Smooth muscle cell (in vitro differentiated cells): ENCODE data around the gene C2orf68. TPM values are rescaled to one million over a fixed set of nuclear protein-coding genes. Genes with fewer than 3 reads are reported as not detected.
"Not testable (repeated sequence)": the region's sequence is repeated elsewhere in the genome, so short reads cannot be mapped to it uniquely, and the experiment has no call there.

Experiments used
- DNase-seq: peaks from one replicate; lab custom pipeline; 2025; ENCODE audit not compliant: unreplicated experiment; lab: John Stamatoyannopoulos, UW
- H2AFZ ChIP-seq: fragments of 200-600 bp; sonication (generic); 2 replicates; pipeline ENCODE4 v1.6.0; 2016; ENCODE audit warnings: antibody characterized with exemption, low read depth, mild to moderate bottlenecking
- H3F3A ChIP-seq: fragments of 200-600 bp; sonication (generic); 2 replicates; pipeline ENCODE4 v1.6.0; 2017; ENCODE audit warnings: antibody characterized with exemption, low read depth
- H3K27ac ChIP-seq: fragments of 200-600 bp; sonication (generic); 2 replicates; pipeline ENCODE4 v1.5.1; 2016; ENCODE audit warnings: low read depth, mild to moderate bottlenecking
- H3K27me3 ChIP-seq: fragments of 200-600 bp; sonication (generic); 2 replicates; pipeline ENCODE4 v1.6.1; 2016; ENCODE audit warnings: low read depth, mild to moderate bottlenecking
- H3K36me3 ChIP-seq: fragments of 200-600 bp; sonication (generic); 2 replicates; pipeline ENCODE4 v1.5.1; 2016; ENCODE audit warnings: low read depth
- H3K4me1 ChIP-seq: fragments of 200-600 bp; sonication (generic); 2 replicates; pipeline ENCODE4 v1.5.1; 2016; ENCODE audit warnings: low read depth
- H3K4me2 ChIP-seq: fragments of 200-600 bp; sonication (generic); 2 replicates; pipeline ENCODE4 v1.6.0; 2016; ENCODE audit warnings: mild to moderate bottlenecking
- H3K4me3 ChIP-seq: fragments of 200-600 bp; sonication (generic); 2 replicates; pipeline ENCODE4 v1.5.1; 2016; ENCODE audit warnings: mild to moderate bottlenecking
- H3K79me2 ChIP-seq: fragments of 200-600 bp; sonication (generic); 2 replicates; pipeline ENCODE4 v1.6.0; 2016; ENCODE audit warnings: low read depth, mild to moderate bottlenecking
- H3K9ac ChIP-seq: fragments of 200-600 bp; sonication (generic); 2 replicates; pipeline ENCODE4 v1.6.0; 2016; ENCODE audit warnings: low read depth
- H3K9me3 ChIP-seq: fragments of 200-600 bp; sonication (generic); replicated peaks from 2 replicates; pipeline ENCODE4 v1.5.1; 2016; ENCODE audit warnings: low read depth
- H4K20me1 ChIP-seq: fragments of 200-600 bp; sonication (generic); 2 replicates; pipeline ENCODE4 v1.6.0; 2016; ENCODE audit warnings: low read depth
- CTCF ChIP-seq: fragments of 200-600 bp; sonication (generic); IDR thresholded peaks from 2 replicates; pipeline ENCODE4 v1.5.1; 2017; ENCODE audit warnings: borderline replicate concordance, mild to moderate bottlenecking, antibody characterized with exemption; ENCODE audit not compliant: insufficient read depth, poor library complexity, severe bottlenecking
- WGBS: methylation state at CpG from one replicate; pipeline ENCODE4 v1.1.7; 2016; ENCODE audit warnings: low lambda C conversion rate; 5-methylcytosine and 5-hydroxymethylcytosine counted together
- polyA plus RNA-seq: library from polyadenylated mRNA; unstranded; fragments of >200 nt; fragmentation: Nextera tagmentation; extraction: Ambion mirVana; gene quantifications from 2 replicates; pipeline ENCODE4 v1.2.1, GENCODE V29; 2016
- total RNA-seq: library from RNA; depleted of rRNA; stranded (reverse); fragments of >200 nt; gene quantifications from 2 replicates; pipeline ENCODE4 v1.2.3, GENCODE V29; 2014

The C2orf68 gene
- total and polyA plus RNA-seq, 2 experiments from 2014 or later = 7.9 to 10.1 TPM

GRCh38 chr2:85621338-85621737 lies 9.5 kb upstream of the C2orf68 start:
- peaks cover 8% of the 10 kb centered on the region for H3K4me1 ChIP-seq
- no peak overlapping the region for H3K27ac ChIP-seq
- H3K79me2 ChIP-seq = peaks cover 54% of the 10 kb centered on the region
- H3K36me3 ChIP-seq = peaks cover 15% of the 10 kb centered on the region
- no peak overlapping the region for H2AFZ ChIP-seq
- no peaks in the 10 kb centered on the region for H3F3A ChIP-seq
- no peak for TF ChIP-seq CTCF
- 100% methylated on average over 1 of the region's 1 CpG for WGBS
- no peak overlapping the region for H3K9ac ChIP-seq
- DNase-seq = no peak
- no peak overlapping the region for H3K4me2 ChIP-seq
- peaks cover 32% of the 10 kb centered on the region for H4K20me1 ChIP-seq
- H3K4me3 ChIP-seq = no peak overlapping the region
- H3K9me3 ChIP-seq = no peaks in the 10 kb centered on the region
- H3K27me3 ChIP-seq = no peaks in the 10 kb centered on the region

- Histone ChIP-seq H3K9ac (no peak overlapping the region), H3K36me3 (peaks cover 10% of the 10 kb centered on the region), H3K4me1 (peaks cover 8% of the 10 kb centered on the region), H3K27me3 (no peaks in the 10 kb centered on the region), H4K20me1 (peaks cover 32% of the 10 kb centered on the region), H3K79me2 (peaks cover 61% of the 10 kb centered on the region), H3K9me3 (no peaks in the 10 kb centered on the region), H3K27ac (no peak overlapping the region), H2AFZ (no peak overlapping the region), H3F3A (no peaks in the 10 kb centered on the region), H3K4me2 (no peak overlapping the region), H3K4me3 (no peak overlapping the region)
- no peak for DNase-seq
- no peak for TF ChIP-seq CTCF
- WGBS = 98% methylated on average over 6 of the region's 6 CpGs
These were observed 7.8 kb upstream of the C2orf68 start for GRCh38 chr2:85619617-85620016.

GRCh38 chr2:85617723-85618122 lies 5.9 kb upstream of the C2orf68 start:
- not testable (repeated sequence) for H3K36me3 ChIP-seq, H3K4me2 ChIP-seq, H3K4me3 ChIP-seq, H3K4me1 ChIP-seq, H3K9ac ChIP-seq, H3K9me3 ChIP-seq, H2AFZ ChIP-seq, DNase-seq, H3K27ac ChIP-seq, H3K27me3 ChIP-seq, H3F3A ChIP-seq
- Histone ChIP-seq H3K79me2 (peaks cover 59% of the 10 kb centered on the region), H4K20me1 (peaks cover 29% of the 10 kb centered on the region)
- WGBS = 94% methylated on average over 5 of the region's 5 CpGs

- H2AFZ ChIP-seq = peak overlapping the region; percentile 85
- no peak for DNase-seq
- H4K20me1 ChIP-seq = peaks cover 19% of the 10 kb centered on the region
- WGBS = 96% methylated on average over 17 of the region's 17 CpGs
- H3K4me3 ChIP-seq = peak overlapping the region; percentile 97
- peaks cover 8% of the 10 kb centered on the region for H3K4me1 ChIP-seq
- TF ChIP-seq CTCF = no peak
- H3K36me3 ChIP-seq = no peaks in the 10 kb centered on the region
- peaks cover 14% of the 10 kb centered on the region for H3F3A ChIP-seq
- H3K9me3 ChIP-seq = no peaks in the 10 kb centered on the region
- H3K9ac ChIP-seq = no peak overlapping the region
- no peaks in the 10 kb centered on the region for H3K27me3 ChIP-seq
- H3K79me2 ChIP-seq = peaks cover 52% of the 10 kb centered on the region
- peak overlapping the region; percentile 90 for H3K4me2 ChIP-seq
- no peak overlapping the region for H3K27ac ChIP-seq
These were observed 3.5 kb upstream of the C2orf68 start for GRCh38 chr2:85615413-85615728.

- H3K36me3 ChIP-seq, DNase-seq, H3K27me3 ChIP-seq, H3K9ac ChIP-seq, H2AFZ ChIP-seq, H3K4me1 ChIP-seq, H3K4me3 ChIP-seq, H3K4me2 ChIP-seq, H3K27ac ChIP-seq, H3K9me3 ChIP-seq: not testable (repeated sequence)
- peaks cover 19% of the 10 kb centered on the region for H4K20me1 ChIP-seq
- 96% methylated on average over 7 of the region's 7 CpGs for WGBS
- peaks cover 14% of the 10 kb centered on the region for H3F3A ChIP-seq
- H3K79me2 ChIP-seq = peaks cover 53% of the 10 kb centered on the region
These were observed 2.9 kb upstream of the C2orf68 start for GRCh38 chr2:85614757-85615156.
